ENCODE data around the gene LSM6.

Gene LSM6

DNA sequence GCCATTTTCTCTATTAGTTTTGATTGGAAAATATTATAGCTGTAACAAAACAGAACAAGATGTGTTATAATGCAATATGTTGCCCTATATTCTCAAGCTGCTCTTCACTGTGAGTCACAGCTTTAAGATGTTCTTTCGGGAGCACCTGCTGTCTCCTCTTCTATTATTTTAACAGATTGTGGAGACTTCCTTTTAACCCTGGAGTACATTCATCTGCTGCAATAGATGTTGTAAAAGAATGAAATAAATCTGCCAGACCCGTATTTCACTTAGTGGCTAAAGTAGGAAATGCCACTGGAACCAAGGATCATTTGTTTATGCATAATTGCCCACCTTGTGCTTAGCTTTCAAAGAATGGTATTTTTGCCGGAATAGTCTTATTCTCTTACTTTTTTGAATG is 11.1 kb downstream of the LSM6 start:
- DNase-seq, result no peak

DNA sequence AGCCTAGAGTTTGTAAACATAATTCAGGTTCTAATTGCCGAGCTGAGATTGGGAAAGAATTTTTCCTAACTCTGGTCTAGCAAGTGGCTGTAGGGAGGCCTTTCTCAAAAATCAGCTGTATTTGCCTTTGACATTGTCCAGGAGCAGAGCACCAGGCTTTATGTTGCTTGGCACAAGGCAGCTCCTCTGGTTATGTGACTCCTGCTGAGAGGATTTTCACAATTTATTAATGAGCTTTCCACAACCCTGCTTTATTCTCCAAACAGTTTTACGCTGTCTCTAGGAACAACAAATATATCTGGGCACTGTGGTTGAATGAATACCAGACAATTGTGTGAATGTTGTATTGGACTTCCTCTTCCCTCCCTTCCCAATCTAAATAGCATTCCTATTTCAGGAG is 14.9 kb downstream of the LSM6 start:
- DNase-seq, result no peak

DNA sequence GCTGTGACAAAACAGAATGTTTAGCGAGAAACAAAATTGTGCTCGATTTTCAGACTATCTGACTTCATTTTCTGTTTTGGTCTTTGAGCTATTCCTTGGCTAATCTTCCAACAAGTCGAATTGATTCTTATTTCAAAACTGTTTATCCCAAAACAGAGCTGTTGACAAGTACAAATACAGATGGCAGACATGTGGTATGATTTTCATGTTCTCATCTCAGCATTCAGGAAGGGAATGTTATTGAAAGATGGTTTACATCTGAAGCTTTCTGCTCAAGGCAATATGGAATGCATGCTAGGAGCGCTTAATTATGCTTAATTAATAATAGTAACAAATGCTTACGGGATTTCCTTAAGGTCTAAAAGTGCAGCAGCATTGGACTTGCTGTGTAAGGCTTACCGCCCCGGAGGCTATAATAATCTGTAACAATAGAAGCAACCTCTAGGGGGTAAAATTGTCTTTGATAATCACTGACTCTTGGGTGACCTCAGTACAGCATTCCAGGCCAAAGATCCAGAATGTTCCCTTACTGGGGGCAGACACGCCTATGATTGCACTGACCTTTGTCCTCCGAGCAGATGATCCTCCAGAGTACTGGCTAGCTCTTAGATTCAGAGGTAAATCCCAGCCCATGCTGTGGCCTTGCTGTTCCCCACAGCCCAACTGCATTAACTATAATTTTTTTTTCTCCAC is 16.4 kb downstream of the LSM6 start:
- no peak for DNase-seq

DNA sequence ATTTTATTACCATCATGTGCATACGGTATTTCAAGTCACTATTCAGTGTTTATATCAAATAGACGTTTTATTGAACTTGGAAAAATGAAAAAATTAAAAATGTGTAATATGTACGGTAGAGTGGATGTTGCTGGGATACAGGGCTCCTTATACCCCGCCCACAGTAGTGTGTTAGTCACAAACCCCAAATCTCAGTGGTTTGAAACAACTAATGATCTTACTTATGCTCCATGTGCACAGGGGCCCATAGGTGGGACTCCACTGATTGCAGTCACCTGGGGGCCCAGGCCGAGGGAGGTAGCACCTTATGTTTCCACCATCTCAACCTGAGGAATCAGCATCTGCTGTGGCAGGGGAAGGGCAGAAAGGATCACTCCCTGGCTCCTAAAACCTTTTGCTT is 18.1 kb downstream of the LSM6 start:
- DNase-seq, result no peak

DNA sequence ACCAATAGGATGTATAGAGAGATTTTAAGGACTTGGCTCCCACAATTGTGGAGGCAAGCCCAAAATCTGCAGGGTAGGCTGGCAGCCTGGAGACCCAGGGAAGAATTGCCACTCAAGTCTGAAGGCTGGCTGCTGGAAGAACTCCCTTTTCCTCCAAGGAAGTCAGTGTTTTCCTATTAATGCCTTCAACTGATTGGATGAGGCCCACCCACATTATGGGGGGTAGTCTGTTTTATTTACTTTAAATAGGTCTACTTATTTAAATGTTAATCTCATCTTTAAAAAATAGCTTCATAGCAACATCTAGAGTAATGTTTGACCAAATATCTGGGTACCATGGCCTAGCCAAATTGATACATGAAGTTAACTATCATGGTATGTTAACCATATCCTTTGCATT is 18.7 kb downstream of the LSM6 start:
- no peak for DNase-seq

GRCh38 chr4:146202665-146203064 is 27.1 kb downstream of the LSM6 start:
- DNase-seq, result no peak

DNA sequence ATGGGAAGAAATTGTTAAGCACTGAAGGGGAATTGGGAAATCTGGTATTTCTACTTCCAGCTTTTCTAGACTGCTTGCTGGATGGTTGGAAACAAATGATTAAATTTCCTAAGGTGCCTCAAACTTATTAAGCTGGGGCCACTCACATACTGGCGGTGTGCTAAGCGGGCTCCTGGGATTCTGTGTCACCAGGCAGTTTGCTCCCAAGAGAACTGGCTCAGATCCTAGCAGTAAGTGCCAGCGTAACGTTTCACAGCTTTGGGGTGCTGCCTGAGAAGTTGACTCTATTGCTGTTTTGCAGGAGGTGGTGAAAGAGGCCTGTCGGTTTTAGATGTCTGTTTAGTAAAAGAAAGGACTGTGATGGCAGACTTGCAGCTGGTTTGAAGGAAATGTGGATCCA is 31.9 kb downstream of the LSM6 start:
- DNase-seq, result no peak

GRCh38 chr4:146210890-146211289 is 35.4 kb downstream of the LSM6 start:
- DNase-seq, result no peak

DNA sequence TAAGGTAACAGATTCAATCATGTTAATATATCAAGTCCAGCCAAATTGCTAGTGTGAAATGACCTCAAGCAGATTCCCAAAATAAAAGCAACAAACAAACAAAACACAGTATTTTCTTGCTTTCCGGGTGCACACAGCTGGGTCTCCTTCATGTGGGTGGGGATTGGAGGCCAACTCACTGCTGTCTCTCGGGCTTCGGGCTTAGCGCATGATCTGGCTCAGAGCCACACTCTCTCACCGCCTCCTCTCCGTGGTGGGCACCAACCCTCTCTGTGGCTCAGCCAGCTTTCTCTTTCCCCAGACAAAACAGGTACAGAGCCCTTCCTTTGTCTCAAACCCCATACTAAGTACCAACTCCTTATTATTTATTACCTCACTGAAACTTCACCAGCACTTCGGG is 35.9 kb downstream of the LSM6 start:
- DNase-seq, result no peak

- DNase-seq, result no peak
Measured at GRCh38 chr4:146212781-146213180, 37.3 kb downstream of the LSM6 start.

GRCh38 chr4:146214238-146214637 is 38.7 kb downstream of the LSM6 start, which contains the start of gene REELD1:
TSS of gene REELD1 (plus strand) at chr4:146214538. CDS start at chr4:146216953, 2,415 bp downstream.
- DNase-seq, result no peak

DNA sequence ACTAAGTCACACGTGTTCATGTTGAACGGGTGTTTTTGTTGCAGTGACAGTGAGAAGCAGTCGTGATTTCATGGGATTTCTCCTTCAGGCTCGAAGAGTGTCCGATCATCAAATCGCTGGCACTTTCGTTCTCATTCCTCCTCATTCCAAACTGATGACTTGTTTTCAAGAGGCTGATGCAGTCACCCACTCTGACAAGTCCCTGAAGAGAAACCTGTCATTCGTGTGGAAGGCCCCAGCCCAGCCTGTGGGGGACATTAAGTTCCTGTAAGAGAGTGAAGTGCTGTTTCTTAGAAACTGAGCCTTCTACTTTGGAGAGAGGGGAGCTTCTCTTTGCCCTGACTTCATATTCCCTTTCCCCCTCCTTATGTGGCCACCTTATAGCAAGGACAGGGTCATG is 46.8 kb downstream of the LSM6 start:
- no peak for DNase-seq

DNA sequence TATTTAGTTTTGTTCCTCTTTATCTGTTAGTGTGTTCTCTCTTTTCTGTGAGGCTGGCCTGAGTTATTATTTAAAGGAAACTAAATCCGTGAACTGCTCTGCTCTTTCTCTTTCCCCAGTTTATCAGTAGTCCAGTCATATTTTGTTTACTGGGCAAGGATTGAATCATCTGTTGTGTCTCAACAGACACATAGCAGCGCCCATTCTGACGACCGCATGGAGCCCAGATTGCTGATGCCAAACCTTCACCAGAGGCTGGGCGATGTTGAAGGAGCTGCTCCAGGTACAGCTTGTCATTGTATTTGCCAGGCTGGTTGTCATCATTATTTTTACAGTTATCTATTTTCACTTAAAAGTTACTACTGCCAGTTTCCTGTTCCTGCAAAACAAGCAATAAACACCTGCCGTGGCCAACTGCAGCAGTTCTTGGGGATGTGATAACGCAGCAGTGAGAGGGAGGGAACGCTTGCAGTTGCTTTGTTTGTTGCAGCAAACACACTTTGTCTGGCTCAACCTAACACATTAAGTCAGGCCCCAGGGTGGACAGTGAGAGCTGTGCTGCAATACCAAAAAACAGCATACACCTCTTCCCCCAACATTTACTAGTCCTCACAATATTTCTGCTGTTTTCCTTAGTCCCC is 48.9 kb downstream of the LSM6 start:
- DNase-seq, result no peak

- no peak for DNase-seq
Measured at GRCh38 chr4:146229406-146229805, 53.9 kb downstream of the LSM6 start.

- DNase-seq, result no peak
Measured at GRCh38 chr4:146232131-146232722, 56.7 kb downstream of the LSM6 start.

DNA sequence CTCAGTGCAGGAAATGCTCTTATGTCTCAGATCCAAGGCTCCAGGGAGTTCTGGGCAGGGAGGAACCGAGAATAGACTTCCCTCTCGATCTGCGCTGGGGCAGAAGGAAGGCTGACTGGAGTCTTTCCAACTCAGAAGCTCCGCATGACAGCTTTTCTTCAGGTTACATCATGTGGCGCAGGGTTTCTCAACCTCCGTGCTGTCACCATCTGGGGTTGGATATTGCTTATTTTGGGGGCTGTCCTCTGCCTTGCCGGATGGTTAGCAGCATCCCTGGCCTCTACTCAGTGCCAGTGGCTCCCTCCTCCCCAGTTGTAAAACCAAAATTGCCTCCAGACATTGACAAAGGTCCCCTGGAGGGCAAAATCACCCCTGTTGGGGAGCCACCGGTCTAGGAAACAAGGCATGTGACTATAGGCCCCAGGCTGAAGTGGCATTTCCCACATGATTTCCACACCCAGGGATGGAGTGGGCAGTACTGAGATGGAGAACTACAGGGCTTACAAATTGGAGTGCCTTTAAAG is 60.2 kb downstream of the LSM6 start:
- no peak for DNase-seq

DNA sequence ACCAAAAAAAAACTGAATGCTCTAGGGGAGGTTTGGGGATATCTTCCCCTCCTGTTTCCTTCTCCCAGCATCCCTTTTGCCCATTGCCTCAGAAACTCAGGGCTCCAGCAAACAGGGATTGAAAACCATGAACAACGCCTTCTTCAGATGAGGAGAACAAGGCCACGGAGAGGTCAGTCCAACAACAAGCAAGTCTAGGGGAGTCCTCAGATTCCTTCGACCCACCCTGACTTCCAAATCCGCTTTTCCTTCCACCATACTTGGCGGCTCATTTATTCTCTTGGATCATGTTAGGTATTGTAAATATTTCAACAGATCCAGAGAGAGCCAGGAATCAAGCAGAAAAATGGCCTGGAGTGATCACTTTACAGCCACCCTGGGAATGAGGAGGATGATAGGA is 60.7 kb downstream of the LSM6 start:
- no peak for DNase-seq

DNA sequence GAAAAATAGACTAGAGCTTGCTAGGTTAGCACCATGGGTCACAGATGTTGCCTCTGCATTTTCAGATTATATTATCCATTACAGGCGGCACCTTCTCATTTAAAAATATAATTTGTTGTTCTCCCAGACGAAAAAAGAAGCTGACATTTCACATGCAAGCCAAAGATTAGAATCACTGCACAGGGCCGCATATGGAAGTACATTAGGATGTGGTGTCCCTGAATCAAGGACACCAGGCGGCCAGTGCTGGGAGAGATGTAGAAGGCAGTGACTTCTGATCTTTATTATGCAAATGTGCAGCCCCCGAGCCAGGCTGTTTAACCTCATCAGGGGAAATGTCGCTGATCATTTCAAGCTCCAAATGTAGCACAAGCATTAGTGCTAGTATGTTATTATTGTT is 61.6 kb downstream of the LSM6 start:
- no peak for DNase-seq

- peak; percentile 45 for DNase-seq
Measured at GRCh38 chr4:146238107-146238506, 62.6 kb downstream of the LSM6 start.

All from femur (tissue), 1 donor.